WTC11 (cell line): ENCODE results near the gene TTC28. TPM values are rescaled to one million over a fixed set of nuclear protein-coding genes. Genes with fewer than 3 reads are reported as not detected.

Experiments
- ATAC-seq: fragments of 200-7000 bp; cut with Tn5 transposase; 2 replicates; pipeline ENCODE4 v1.10.0; 2021; ENCODE audit warnings: mild to moderate bottlenecking, moderate library complexity
- CTCF ChIA-PET: fragments of 300-600 bp; sonication (Branson Sonifier 250); formaldehyde crosslinking; loops from one replicate; lab custom pipeline; 2021; ENCODE audit warnings: antibody characterized with exemption; lab: Charles Lee
- POLR2A ChIA-PET: fragments of 350-600 bp; sonication (Branson Sonifier 250); formaldehyde crosslinking; loops from one replicate; lab custom pipeline; 2021; ENCODE audit warnings: antibody characterized with exemption; lab: Charles Lee
- DNase-seq: peaks from one replicate; pipeline ENCODE4 v3.0.0; 2021; ENCODE audit warnings: low spot score
- H3K27ac Mint-ChIP-seq: 2 replicates; pipeline ENCODE4 v1.8.0; 2021; ENCODE audit warnings: mixed read lengths
- H3K27me3 Mint-ChIP-seq: 2 replicates; pipeline ENCODE4 v1.8.0; 2021; ENCODE audit warnings: low read depth, mild to moderate bottlenecking, moderate library complexity, mixed read lengths
- H3K36me3 Mint-ChIP-seq: 2 replicates; pipeline ENCODE4 v1.8.0; 2021; ENCODE audit warnings: mixed read lengths
- H3K4me1 Mint-ChIP-seq: 2 replicates; pipeline ENCODE4 v1.8.0; 2022; ENCODE audit warnings: mixed read lengths
- H3K4me3 Mint-ChIP-seq: 2 replicates; pipeline ENCODE4 v1.8.0; 2021; ENCODE audit warnings: mild to moderate bottlenecking, moderate library complexity, mixed read lengths
- H3K9me3 Mint-ChIP-seq: 2 replicates; pipeline ENCODE4 v1.8.0; 2021; ENCODE audit warnings: mixed read lengths
- CREB1 ChIP-seq: sonication (generic); formaldehyde crosslinking; IDR thresholded peaks from 2 replicates; pipeline ENCODE4 v1.8.0; 2023; ENCODE audit warnings: mild to moderate bottlenecking, missing genetic modification reagents
- ELF4 ChIP-seq: sonication (generic); formaldehyde crosslinking; IDR thresholded peaks from 2 replicates; pipeline ENCODE4 v1.8.1; 2022; ENCODE audit warnings: low read depth, mild to moderate bottlenecking, moderate library complexity, missing genetic modification reagents
- ETV6 ChIP-seq: sonication (generic); formaldehyde crosslinking; IDR thresholded peaks from 2 replicates; pipeline ENCODE4 v1.8.1; 2022; ENCODE audit warnings: mild to moderate bottlenecking, missing genetic modification reagents
- FOXJ3 ChIP-seq: sonication (generic); formaldehyde crosslinking; IDR thresholded peaks from 2 replicates; pipeline ENCODE4 v1.9.0; 2021; ENCODE audit warnings: missing genetic modification reagents, mild to moderate bottlenecking, borderline replicate concordance
- FOXP1 ChIP-seq: sonication (generic); formaldehyde crosslinking; IDR thresholded peaks from 2 replicates; pipeline ENCODE4 v1.8.0; 2022; ENCODE audit warnings: missing genetic modification reagents, mild to moderate bottlenecking, moderate library complexity, borderline replicate concordance
- GABPB1 ChIP-seq: sonication (generic); formaldehyde crosslinking; IDR thresholded peaks from 2 replicates; pipeline ENCODE4 v1.8.1; 2023; ENCODE audit warnings: mild to moderate bottlenecking, missing genetic modification reagents
- GRHL2 ChIP-seq: fragments of 250-450 bp; sonication (Bioruptor Pico); IDR thresholded peaks from 2 replicates; pipeline ENCODE4 v1.8.0; 2022; ENCODE audit warnings: mild to moderate bottlenecking, moderate library complexity; ENCODE audit not compliant: insufficient replicate concordance, severe bottlenecking
- HMGA2 ChIP-seq: fragments of 250-450 bp; sonication (Bioruptor Pico); IDR thresholded peaks from 2 replicates; pipeline ENCODE4 v1.4.0; 2021; ENCODE audit warnings: mild to moderate bottlenecking, moderate library complexity
- IRF2 ChIP-seq: sonication (generic); formaldehyde crosslinking; IDR thresholded peaks from 2 replicates; pipeline ENCODE4 v1.8.0; 2022; ENCODE audit warnings: low read depth, missing genetic modification reagents, borderline replicate concordance
- JUN ChIP-seq: sonication (generic); formaldehyde crosslinking; IDR thresholded peaks from 2 replicates; pipeline ENCODE4 v1.8.0; 2023; ENCODE audit warnings: mild to moderate bottlenecking, missing genetic modification reagents
- MXD4 ChIP-seq: fragments of 250-450 bp; sonication (Bioruptor Pico); IDR thresholded peaks from 2 replicates; pipeline ENCODE4 v1.8.0; 2021; ENCODE audit warnings: mild to moderate bottlenecking, moderate library complexity, borderline replicate concordance
- NR1H2 ChIP-seq: sonication (generic); formaldehyde crosslinking; IDR thresholded peaks from 2 replicates; pipeline ENCODE4 v1.9.0; 2021; ENCODE audit warnings: mild to moderate bottlenecking, moderate library complexity, missing genetic modification reagents
- NR2C2 ChIP-seq: sonication (generic); formaldehyde crosslinking; IDR thresholded peaks from 2 replicates; pipeline ENCODE4 v1.8.0; 2022; ENCODE audit warnings: mild to moderate bottlenecking, missing genetic modification reagents
- OVOL2 ChIP-seq: fragments of 250-450 bp; sonication (Bioruptor Pico); IDR thresholded peaks from 2 replicates; pipeline ENCODE4 v1.9.0; 2021; ENCODE audit warnings: mild to moderate bottlenecking, borderline replicate concordance
- SOX15 ChIP-seq: fragments of 250-450 bp; sonication (Bioruptor Pico); IDR thresholded peaks from 2 replicates; pipeline ENCODE4 v1.9.0; 2021; ENCODE audit warnings: mild to moderate bottlenecking
- SP1 ChIP-seq: sonication (generic); formaldehyde crosslinking; conservative IDR thresholded peaks from 2 replicates; pipeline ENCODE4 v1.8.1; 2022; ENCODE audit warnings: missing genetic modification reagents
- TP53 ChIP-seq: sonication (generic); formaldehyde crosslinking; IDR thresholded peaks from 2 replicates; pipeline ENCODE4 v1.8.1; 2023; ENCODE audit warnings: mild to moderate bottlenecking, missing genetic modification reagents
- ZBTB21 ChIP-seq: sonication (generic); formaldehyde crosslinking; IDR thresholded peaks from 2 replicates; pipeline ENCODE4 v1.8.1; 2023; ENCODE audit warnings: mild to moderate bottlenecking, missing genetic modification reagents, borderline replicate concordance
- ZNF219 ChIP-seq: sonication (generic); formaldehyde crosslinking; IDR thresholded peaks from 2 replicates; pipeline ENCODE4 v1.8.0; 2023; ENCODE audit warnings: missing genetic modification reagents, mild to moderate bottlenecking, borderline replicate concordance
- ZNF263 ChIP-seq: sonication (generic); formaldehyde crosslinking; IDR thresholded peaks from 2 replicates; pipeline ENCODE4 v1.8.1; 2022; ENCODE audit warnings: low read depth, mild to moderate bottlenecking, moderate library complexity, missing genetic modification reagents
- ZNF396 ChIP-seq: fragments of 250-450 bp; sonication (Bioruptor Pico); IDR thresholded peaks from 2 replicates; pipeline ENCODE4 v1.8.0; 2021; ENCODE audit warnings: mild to moderate bottlenecking, moderate library complexity, borderline replicate concordance
- total RNA-seq: library from RNA; stranded (reverse); gene quantifications from 3 replicates; pipeline ENCODE4 v1.2.3, GENCODE V29; 2021
- TF ChIP-seq, protein P1 (sequence below): sonication (generic); formaldehyde crosslinking; IDR thresholded peaks from 2 replicates; pipeline ENCODE4 v1.8.1; 2023; ENCODE audit warnings: mild to moderate bottlenecking, missing genetic modification reagents, moderate library complexity
- TF ChIP-seq, protein P2 (sequence below): fragments of 250-450 bp; sonication (Bioruptor Pico); IDR thresholded peaks from 2 replicates; pipeline ENCODE4 v1.9.0; 2021; ENCODE audit warnings: mild to moderate bottlenecking
- TF ChIP-seq, protein P3 (sequence below): sonication (generic); formaldehyde crosslinking; IDR thresholded peaks from 2 replicates; pipeline ENCODE4 v1.8.1; 2022; ENCODE audit warnings: low read depth, missing genetic modification reagents, borderline replicate concordance
- TF ChIP-seq, protein P4 (sequence below): fragments of 200-600 bp; IDR thresholded peaks from 2 replicates; pipeline ENCODE4 v1.8.0; 2022; ENCODE audit warnings: antibody characterized with exemption
- TF ChIP-seq, protein P5 (sequence below): sonication (generic); formaldehyde crosslinking; conservative IDR thresholded peaks from 2 replicates; pipeline ENCODE4 v1.8.1; 2022; ENCODE audit warnings: mild to moderate bottlenecking, missing genetic modification reagents
- TF ChIP-seq, protein P6 (sequence below): fragments of 250-450 bp; sonication (Bioruptor Pico); IDR thresholded peaks from 2 replicates; pipeline ENCODE4 v1.9.0; 2021; ENCODE audit warnings: moderate library complexity, mild to moderate bottlenecking, inconsistent platforms, borderline replicate concordance
- TF ChIP-seq, protein P7 (sequence below): sonication (generic); formaldehyde crosslinking; IDR thresholded peaks from 2 replicates; pipeline ENCODE4 v1.8.1; 2022; ENCODE audit warnings: low read depth, mild to moderate bottlenecking, moderate library complexity, missing genetic modification reagents, borderline replicate concordance

Gene TTC28
- total RNA-seq, 1 experiment from 2014 or later = 13.0 TPM

DNA sequence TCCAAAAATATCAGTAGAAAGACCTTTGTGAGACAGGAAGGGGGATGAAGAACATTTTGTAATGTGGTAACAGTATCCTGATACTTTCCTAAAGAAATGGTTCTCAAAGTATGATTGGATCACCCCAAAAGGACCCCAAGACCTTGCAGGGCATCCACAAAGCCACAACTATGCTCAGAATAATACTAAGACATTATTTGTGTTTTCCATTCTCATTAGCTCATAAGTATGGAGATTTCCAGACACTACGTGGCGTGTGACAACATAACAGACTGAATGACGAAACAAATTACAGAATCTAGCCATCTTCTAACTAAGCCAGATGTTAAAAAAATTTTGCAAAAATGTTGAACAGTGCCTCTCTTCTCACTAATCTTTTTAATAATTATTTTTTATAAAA is 37.0 kb upstream of the TTC28 start:
- CTCF ChIA-PET = no interaction called here
- DNase-seq (no peak), ATAC-seq (no peak)
- no peak overlapping the region for H3K4me3 Mint-ChIP-seq
- POLR2A ChIA-PET = no interaction called here
- no peaks in the 10 kb centered on the region for H3K27me3 Mint-ChIP-seq
- peaks cover 4% of the 10 kb centered on the region; the same call in 1 of the 2 replicates for H3K9me3 Mint-ChIP-seq
- no peaks in the 10 kb centered on the region for H3K4me1 Mint-ChIP-seq
- H3K27ac Mint-ChIP-seq = 0 out of 2 replicates have a peak overlapping the region, but pooled peaks have one; percentile 3
- H3K36me3 Mint-ChIP-seq = peaks cover 61% of the 10 kb centered on the region
- no peak for TF ChIP-seq ELF4 (CRISPR knock-in tag)
- no peak for TF ChIP-seq TP53 (CRISPR knock-in tag)
- no peak for TF ChIP-seq SOX15
- no peak for TF ChIP-seq CREB1
- TF ChIP-seq MXD4 (CRISPR knock-in tag) = no peak

DNA sequence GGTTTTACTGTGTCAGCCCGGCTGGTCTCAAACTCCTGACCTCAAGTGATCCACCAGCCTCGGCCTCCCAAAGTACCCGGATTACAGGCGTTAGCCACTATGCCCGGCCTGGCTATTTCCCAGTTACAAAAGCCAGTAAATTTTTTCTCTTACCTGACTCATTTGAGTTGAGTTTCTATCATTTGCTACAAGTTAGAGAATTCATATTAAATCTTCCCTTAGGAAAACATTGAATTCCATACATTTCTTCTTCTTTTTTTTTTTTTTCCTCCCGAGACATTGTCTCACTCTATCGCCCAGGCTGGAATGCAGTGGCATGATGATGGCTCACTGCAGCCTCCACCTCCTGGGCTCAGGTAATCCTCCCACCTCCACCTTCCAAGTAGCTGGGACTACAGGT is 36.0 kb upstream of the TTC28 start:
- no peak for DNase-seq
- peaks cover 4% of the 10 kb centered on the region; the same call in 1 of the 2 replicates for H3K9me3 Mint-ChIP-seq
- ChIA-PET POLR2A (no interaction called here), CTCF (no interaction called here)
- no peak for ATAC-seq
- peaks cover 66% of the 10 kb centered on the region for H3K36me3 Mint-ChIP-seq
- no peaks in the 10 kb centered on the region for H3K27me3 Mint-ChIP-seq
- TF ChIP-seq ZNF396 (CRISPR knock-in tag) = no peak
- no peak for TF ChIP-seq ZNF219 (CRISPR knock-in tag)
- TF ChIP-seq, protein P1, sequence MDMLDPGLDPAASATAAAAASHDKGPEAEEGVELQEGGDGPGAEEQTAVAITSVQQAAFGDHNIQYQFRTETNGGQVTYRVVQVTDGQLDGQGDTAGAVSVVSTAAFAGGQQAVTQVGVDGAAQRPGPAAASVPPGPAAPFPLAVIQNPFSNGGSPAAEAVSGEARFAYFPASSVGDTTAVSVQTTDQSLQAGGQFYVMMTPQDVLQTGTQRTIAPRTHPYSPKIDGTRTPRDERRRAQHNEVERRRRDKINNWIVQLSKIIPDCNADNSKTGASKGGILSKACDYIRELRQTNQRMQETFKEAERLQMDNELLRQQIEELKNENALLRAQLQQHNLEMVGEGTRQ = no peak
- no peak for TF ChIP-seq GABPB1 (CRISPR knock-in tag)
- no peak for TF ChIP-seq HMGA2 (CRISPR knock-in tag)
- TF ChIP-seq NR1H2 (CRISPR knock-in tag) = no peak
- TF ChIP-seq, protein P2, sequence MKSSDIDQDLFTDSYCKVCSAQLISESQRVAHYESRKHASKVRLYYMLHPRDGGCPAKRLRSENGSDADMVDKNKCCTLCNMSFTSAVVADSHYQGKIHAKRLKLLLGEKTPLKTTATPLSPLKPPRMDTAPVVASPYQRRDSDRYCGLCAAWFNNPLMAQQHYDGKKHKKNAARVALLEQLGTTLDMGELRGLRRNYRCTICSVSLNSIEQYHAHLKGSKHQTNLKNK (CRISPR knock-in tag) = no peak
- TF ChIP-seq, protein P3, sequence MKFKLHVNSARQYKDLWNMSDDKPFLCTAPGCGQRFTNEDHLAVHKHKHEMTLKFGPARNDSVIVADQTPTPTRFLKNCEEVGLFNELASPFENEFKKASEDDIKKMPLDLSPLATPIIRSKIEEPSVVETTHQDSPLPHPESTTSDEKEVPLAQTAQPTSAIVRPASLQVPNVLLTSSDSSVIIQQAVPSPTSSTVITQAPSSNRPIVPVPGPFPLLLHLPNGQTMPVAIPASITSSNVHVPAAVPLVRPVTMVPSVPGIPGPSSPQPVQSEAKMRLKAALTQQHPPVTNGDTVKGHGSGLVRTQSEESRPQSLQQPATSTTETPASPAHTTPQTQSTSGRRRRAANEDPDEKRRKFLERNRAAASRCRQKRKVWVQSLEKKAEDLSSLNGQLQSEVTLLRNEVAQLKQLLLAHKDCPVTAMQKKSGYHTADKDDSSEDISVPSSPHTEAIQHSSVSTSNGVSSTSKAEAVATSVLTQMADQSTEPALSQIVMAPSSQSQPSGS = no peak
- no peak for TF ChIP-seq IRF2 (CRISPR knock-in tag)
- TF ChIP-seq, protein P4, sequence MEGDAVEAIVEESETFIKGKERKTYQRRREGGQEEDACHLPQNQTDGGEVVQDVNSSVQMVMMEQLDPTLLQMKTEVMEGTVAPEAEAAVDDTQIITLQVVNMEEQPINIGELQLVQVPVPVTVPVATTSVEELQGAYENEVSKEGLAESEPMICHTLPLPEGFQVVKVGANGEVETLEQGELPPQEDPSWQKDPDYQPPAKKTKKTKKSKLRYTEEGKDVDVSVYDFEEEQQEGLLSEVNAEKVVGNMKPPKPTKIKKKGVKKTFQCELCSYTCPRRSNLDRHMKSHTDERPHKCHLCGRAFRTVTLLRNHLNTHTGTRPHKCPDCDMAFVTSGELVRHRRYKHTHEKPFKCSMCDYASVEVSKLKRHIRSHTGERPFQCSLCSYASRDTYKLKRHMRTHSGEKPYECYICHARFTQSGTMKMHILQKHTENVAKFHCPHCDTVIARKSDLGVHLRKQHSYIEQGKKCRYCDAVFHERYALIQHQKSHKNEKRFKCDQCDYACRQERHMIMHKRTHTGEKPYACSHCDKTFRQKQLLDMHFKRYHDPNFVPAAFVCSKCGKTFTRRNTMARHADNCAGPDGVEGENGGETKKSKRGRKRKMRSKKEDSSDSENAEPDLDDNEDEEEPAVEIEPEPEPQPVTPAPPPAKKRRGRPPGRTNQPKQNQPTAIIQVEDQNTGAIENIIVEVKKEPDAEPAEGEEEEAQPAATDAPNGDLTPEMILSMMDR = no peak
- no peak overlapping the region for H3K4me3 Mint-ChIP-seq
- H3K4me1 Mint-ChIP-seq = no peaks in the 10 kb centered on the region
- H3K27ac Mint-ChIP-seq = no peak overlapping the region

DNA sequence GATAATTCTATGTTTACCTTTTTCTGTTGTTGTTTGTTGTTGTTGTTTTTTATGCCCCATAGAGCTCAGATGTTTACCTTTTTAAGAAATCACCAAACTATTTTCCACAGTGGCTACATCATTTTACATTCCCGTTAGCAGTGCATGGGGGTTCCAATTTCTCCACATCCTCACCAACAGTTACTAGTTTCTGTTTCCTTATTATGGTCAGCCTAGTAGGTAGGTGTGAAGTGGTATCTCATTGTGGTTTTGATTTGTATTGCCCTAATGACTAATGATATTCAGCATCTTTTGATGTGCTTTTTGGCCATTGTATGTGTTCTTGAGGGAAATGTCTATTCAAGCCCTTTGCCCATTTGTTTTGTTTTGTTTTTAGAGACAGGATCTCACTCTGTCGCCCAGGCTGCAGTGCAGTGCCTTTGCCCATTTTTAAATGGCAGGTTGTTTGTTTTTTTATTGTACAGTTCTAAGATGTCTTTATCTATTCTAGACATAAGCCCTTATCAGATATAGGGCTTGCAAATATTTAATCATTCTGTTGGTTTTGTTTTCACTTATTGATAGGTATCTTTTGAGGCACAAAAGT is 34.5 kb upstream of the TTC28 start:
- ChIA-PET POLR2A (no interaction called here), CTCF (no interaction called here)
- Mint-ChIP-seq H3K27ac (no peak overlapping the region), H3K27me3 (no peaks in the 10 kb centered on the region), H3K4me1 (no peaks in the 10 kb centered on the region), H3K4me3 (no peak overlapping the region), H3K36me3 (peaks cover 65% of the 10 kb centered on the region), H3K9me3 (peaks cover 4% of the 10 kb centered on the region; the same call in 1 of the 2 replicates)
- no peak for DNase-seq
- ATAC-seq = no peak
- no peak for TF ChIP-seq FOXP1 (CRISPR knock-in tag)
- no peak for TF ChIP-seq FOXJ3
- TF ChIP-seq JUN (CRISPR knock-in tag) = no peak
- TF ChIP-seq, protein P5, sequence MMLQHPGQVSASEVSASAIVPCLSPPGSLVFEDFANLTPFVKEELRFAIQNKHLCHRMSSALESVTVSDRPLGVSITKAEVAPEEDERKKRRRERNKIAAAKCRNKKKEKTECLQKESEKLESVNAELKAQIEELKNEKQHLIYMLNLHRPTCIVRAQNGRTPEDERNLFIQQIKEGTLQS (CRISPR knock-in tag) = no peak
- TF ChIP-seq, protein P6, sequence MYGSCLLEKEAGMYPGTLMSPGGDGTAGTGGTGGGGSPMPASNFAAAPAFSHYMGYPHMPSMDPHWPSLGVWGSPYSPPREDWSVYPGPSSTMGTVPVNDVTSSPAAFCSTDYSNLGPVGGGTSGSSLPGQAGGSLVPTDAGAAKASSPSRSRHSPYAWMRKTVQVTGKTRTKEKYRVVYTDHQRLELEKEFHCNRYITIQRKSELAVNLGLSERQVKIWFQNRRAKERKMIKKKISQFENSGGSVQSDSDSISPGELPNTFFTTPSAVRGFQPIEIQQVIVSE (CRISPR knock-in tag) = no peak
- TF ChIP-seq, protein P7, sequence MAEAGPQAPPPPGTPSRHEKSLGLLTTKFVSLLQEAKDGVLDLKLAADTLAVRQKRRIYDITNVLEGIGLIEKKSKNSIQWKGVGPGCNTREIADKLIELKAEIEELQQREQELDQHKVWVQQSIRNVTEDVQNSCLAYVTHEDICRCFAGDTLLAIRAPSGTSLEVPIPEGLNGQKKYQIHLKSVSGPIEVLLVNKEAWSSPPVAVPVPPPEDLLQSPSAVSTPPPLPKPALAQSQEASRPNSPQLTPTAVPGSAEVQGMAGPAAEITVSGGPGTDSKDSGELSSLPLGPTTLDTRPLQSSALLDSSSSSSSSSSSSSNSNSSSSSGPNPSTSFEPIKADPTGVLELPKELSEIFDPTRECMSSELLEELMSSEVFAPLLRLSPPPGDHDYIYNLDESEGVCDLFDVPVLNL (CRISPR knock-in tag) = no peak
- TF ChIP-seq ZBTB21 (CRISPR knock-in tag) = no peak
- TF ChIP-seq ETV6 (CRISPR knock-in tag) = no peak
- TF ChIP-seq GRHL2 = no peak
- TF ChIP-seq NR2C2 (CRISPR knock-in tag) = no peak
- no peak for TF ChIP-seq SP1 (CRISPR knock-in tag)
- TF ChIP-seq OVOL2 (CRISPR knock-in tag) = no peak
- TF ChIP-seq ZNF263 = no peak
